Measurements from ENCODE around the gene MKS1. TPM values are rescaled to one million over a fixed set of nuclear protein-coding genes. Genes with fewer than 3 reads are reported as not detected.

The MKS1 gene
- total RNA-seq, 1 experiment from 2014 or later = 24.8 TPM

DNA sequence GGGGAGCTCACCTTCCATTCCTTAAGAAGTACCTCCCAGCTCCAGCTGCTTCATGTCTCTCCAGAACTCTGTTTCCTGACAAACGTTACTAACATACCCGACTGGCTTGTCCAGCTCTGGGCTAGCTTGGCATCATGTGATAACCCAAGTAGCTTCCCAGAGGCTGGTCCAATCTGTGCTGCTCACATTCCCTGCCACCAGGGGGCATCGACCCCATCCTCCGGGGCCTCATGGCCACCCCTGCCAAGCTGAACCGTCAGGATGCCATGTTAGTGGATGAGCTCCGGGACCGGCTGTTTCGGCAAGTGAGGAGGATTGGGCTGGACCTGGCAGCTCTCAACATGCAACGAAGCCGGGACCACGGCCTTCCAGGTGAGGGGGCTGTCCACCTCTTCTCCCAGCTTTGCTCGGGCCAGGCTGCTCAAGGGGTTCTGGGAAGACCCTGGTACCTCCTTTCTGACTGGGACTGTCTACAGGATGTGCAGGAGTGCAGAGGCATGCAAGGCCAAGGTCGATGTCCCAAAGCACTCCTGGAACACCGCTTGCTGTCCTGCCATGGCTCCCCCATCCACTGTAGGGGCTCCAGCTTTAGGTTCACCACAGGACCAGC lies 18.9 kb downstream of the MKS1 start:
- H2BK15ac ChIP-seq (ENCODE audit: low read depth, low read length) = 0 out of 2 replicates have a peak overlapping the region, but pooled peaks have one; percentile 65
- H2AK5ac ChIP-seq (ENCODE audit: insufficient read length, low read length) = no peak overlapping the region
- Mint-ChIP-seq H3K4me1 (peaks cover 0 to 4% of the 10 kb centered on the region in 2 experiments; a peak in 1 of 4 replicates), H3K36me3 (ENCODE audit: insufficient read depth in 1 of 3, low read depth in 3 of 3) (0 out of 7 replicates have a peak, but pooled peaks cover 0 to under 1% (median 0%) of the 10 kb centered on the region in 3 experiments), H3K9me3 (no peaks in the 10 kb centered on the region), H3K27me3 (ENCODE audit: low read depth) (peaks cover 40% of the 10 kb centered on the region), H3K4me3 (no peak overlapping the region), H3K27ac (no peak overlapping the region)
- H3K27ac ChIP-seq (ENCODE audit: insufficient read length, low read depth, low read length) = no peak overlapping the region
- H3K56ac ChIP-seq (ENCODE audit: insufficient read length, low read depth, low read length) = no peak overlapping the region
- H4K5ac ChIP-seq (ENCODE audit: insufficient read length, low read depth, low read length) = no peak overlapping the region
- no peak overlapping the region for H2BK12ac ChIP-seq (ENCODE audit: insufficient read length, low read depth, low read length)
- H3T11ph ChIP-seq (ENCODE audit: low read length) = no peak overlapping the region
- H3K4me2 ChIP-seq (ENCODE audit: insufficient read depth, insufficient read length, low read length) = no peak overlapping the region
- H3K79me1 ChIP-seq (ENCODE audit: insufficient read depth, low read depth, low read length, poor library complexity, severe bottlenecking) = no peaks in the 10 kb centered on the region
- H3K9me3 ChIP-seq (ENCODE audit: control insufficient read depth, low read depth, low read length) = no peaks in the 10 kb centered on the region
- no peaks in the 10 kb centered on the region for H3K79me2 ChIP-seq (ENCODE audit: insufficient read depth, low read length)
- no peak overlapping the region for H4K91ac ChIP-seq (ENCODE audit: insufficient read length, low read depth, low read length)
- TF ChIP-seq CTCF (conservative IDR thresholded peaks at IDR 0.05) = peak; percentile 83
- no peak overlapping the region for H2BK5ac ChIP-seq (ENCODE audit: insufficient read length, low read length)
- H2BK20ac ChIP-seq (ENCODE audit: low read depth, low read length, poor library complexity, severe bottlenecking) = no peak overlapping the region
- DNase-seq = peak; percentile 93
- no peaks in the 10 kb centered on the region for H3K23me2 ChIP-seq (ENCODE audit: insufficient read length, low read depth, low read length, poor library complexity, severe bottlenecking)
- 0 out of 2 replicates have a peak overlapping the region, but pooled peaks have one; percentile 40 for H3K14ac ChIP-seq (ENCODE audit: insufficient read depth, low read length)
- no peak overlapping the region for H3K23ac ChIP-seq (ENCODE audit: insufficient read length, low read depth, low read length)
- H3K27me3 ChIP-seq (ENCODE audit: insufficient read depth, low read length) = no peaks in the 10 kb centered on the region
- H3K4me1 ChIP-seq (ENCODE audit: insufficient read depth, low read length) = no peaks in the 10 kb centered on the region
- WGBS (ENCODE audit: extremely low coverage, insufficient read length, low lambda C conversion rate) = no CpG with 5 or more reads among the region's 14 CpGs
- peak overlapping the region; percentile 6 for H3K18ac ChIP-seq (ENCODE audit: insufficient read length, low read depth, low read length)
- no peaks in the 10 kb centered on the region for H4K20me1 ChIP-seq (ENCODE audit: control insufficient read depth, insufficient read depth, insufficient read length)
- no peak overlapping the region for H3K4ac ChIP-seq (ENCODE audit: low read depth, low read length)
- no peak overlapping the region for H2AFZ ChIP-seq (ENCODE audit: low read length)
- no peak overlapping the region for H3K9ac ChIP-seq (ENCODE audit: extremely low read depth, insufficient read length, low read length)
- no peak overlapping the region for H2BK120ac ChIP-seq (ENCODE audit: low read depth, low read length, poor library complexity, severe bottlenecking)
- H4K8ac ChIP-seq (replicated peaks; ENCODE audit: insufficient read length, low read depth, low read length) = no peak overlapping the region
